Loucy (cell line): ENCODE measurements around the gene WDR31.

Experiments used
- CTCF ChIP-seq: fragments of 200-600 bp; sonication (generic); conservative IDR thresholded peaks from 2 replicates; pipeline ENCODE4 v1.5.1; 2014; ENCODE audit warnings: mild to moderate bottlenecking, antibody characterized with exemption, low read length
- EZH2phosphoT487 ChIP-seq: fragments of 200-600 bp; IDR thresholded peaks from 2 replicates; pipeline ENCODE4 v1.6.1; 2018; ENCODE audit warnings: antibody characterized with exemption, mild to moderate bottlenecking, moderate library complexity, borderline replicate concordance

- TF ChIP-seq CTCF (no peak), EZH2phosphoT487 (no peak)
Observed at GRCh38 chr9:113350937-113351336, 10.9 kb upstream of the WDR31 start.
